NCI-H446 (cell line): ENCODE results near the gene IGLL5.
"Not testable (repeated sequence)": the region's sequence is repeated elsewhere in the genome, so short reads cannot be mapped to it uniquely, and the experiment has no call there.

Experiments used
- DNase-seq, 2 experiments: peaks; one replicate each; lab custom pipeline; 2025; lab: John Stamatoyannopoulos, UW

IGLL5 gene

DNA sequence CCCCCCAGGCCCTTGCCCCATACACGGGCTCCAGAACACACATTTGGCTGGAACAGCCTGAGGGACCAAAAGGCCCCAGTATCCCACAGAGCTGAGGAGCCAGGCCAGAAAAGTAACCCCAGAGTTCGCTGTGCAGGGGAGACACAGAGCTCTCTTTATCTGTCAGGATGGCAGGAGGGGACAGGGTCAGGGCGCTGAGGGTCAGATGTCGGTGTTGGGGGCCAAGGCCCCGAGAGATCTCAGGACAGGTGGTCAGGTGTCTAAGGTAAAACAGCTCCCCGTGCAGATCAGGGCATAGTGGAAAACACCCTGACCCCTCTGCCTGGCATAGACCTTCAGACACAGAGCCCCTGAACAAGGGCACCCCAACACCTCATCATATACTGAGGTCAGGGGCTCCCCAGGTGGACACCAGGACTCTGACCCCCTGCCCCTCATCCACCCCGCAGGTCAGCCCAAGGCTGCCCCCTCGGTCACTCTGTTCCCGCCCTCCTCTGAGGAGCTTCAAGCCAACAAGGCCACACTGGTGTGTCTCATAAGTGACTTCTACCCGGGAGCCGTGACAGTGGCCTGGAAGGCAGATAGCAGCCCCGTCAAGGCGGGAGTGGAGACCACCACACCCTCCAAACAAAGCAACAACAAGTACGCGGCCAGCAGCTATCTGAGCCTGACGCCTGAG, 13.1 kb downstream of the IGLL5 start:
- not testable (repeated sequence) for DNase-seq

DNA sequence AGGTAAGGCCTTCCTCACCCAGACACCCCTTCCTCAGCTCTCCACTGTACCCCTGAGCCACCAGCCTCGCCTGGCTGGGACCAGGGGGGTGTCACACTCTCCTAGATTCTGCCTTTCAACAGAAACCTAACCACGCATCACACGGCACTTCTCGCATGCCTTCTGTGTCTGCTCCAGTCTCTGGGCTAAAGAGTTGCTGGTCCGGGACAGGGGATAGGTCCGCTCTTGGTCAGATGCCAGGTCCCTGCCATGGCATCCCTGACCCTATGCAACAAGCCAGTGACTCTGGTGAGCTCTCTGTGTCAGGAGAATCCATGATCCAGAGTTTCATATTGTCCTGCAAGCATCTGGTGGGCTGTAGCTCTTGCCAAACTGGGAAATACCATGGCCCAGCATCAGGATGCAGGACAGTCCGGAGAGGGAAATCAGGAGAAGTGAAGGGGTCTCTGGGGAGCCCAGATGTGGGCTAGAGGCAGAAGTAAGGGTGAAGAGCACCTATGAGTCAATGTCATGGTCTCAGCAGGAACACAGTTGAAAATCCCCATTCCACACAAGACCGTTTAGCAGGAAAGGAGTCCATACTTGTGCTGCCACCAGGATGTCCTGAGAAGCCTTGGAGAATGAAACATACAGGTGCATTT, 14.1 kb downstream of the IGLL5 start:
- no peak for DNase-seq

DNA sequence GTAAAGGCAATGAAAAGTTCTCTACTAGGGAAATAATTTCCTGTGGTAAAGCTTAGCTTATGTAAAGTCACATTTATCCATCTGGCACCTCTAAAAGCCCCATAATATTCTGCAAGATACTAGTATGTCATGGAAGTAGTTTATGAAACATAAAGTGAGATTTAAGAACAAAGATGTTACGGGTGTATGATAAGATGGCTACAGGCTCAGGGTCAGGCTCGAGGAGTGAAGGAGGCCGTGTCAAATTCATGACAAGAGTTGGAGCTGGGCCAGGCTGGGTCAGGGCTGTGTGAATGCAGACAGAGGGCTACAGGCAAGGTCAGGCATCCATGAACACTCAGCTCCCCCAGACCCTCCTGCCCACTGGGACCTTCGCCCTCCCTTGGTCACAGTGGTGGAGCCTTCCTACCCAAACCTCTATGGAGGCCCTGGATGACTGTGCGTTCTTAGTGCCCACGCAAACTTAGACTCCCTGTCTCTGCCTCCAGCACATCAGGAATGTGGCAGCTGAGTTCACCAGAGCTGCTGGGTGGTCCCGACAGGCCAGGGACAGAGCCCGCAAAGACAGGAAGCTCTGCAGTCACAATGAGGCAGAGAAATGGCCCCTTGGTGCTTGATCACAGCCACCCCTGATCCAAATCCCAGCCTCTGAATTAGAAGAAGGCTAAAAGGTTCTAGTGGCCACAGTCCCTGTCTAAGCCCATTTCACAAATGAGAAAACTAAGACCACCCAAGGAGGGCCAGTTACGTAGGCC, 14.8 kb downstream of the IGLL5 start:
- DNase-seq = no peak

DNA sequence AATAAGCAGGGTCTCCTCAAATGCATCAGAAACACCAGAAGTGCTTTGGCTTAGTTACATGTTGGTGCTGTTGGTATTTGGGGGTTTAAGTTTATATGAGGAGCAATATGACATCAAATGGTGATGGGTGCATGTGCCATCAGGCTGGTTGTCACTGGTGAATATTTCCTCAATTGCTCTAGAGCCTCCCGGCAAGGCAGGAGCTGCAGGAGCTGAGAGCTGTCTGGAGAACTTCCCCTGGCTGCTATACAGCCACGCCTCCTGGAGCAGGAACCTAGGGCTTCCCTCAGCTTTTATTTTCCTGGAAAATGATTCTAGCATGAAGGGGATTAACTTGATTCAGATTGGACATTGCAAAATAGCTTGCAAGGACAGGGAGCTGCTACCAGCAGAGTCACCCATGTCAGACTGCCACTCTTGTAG, 15.8 kb downstream of the IGLL5 start:
- no peak for DNase-seq

DNA sequence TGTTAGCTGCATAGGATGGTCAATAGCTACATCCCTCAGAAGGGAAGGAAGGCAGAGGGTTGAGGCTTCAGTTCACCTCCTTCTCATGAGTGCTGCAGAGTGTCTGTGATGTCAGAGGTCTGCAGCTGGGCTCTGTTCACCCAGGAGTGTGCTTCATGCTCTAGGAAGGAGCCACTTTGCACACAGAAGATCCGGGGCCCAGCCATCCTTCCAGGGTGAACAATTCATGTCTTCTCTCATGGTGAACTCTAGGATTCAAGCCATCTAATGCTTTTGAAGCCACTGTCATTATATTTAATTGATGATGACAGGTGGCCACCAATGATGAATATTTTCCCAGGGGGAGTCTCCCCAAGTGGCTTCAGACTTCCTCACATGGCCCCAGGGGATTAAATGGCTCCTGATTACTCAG, 16.2 kb downstream of the IGLL5 start:
- DNase-seq = not testable (repeated sequence)

DNA sequence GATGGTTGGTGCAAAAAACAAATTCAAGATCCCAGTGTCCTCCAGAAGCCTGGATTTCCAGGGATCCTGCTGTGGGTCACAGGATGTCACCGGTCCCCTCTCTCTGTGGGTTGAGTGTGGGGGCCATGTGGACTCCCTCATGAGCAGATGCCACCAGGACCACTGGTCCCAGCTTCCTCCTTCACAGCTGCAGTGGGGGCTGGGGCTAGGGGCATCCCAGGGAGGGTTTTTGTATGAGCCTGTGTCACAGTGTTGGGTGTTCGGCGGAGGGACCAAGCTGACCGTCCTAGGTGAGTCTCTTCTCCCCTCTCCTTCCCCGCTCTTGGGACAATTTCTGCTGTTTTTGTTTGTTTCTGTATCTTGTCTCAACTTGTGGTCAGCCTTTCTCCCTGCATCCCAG, 17.1 kb downstream of the IGLL5 start:
- DNase-seq = not testable (repeated sequence)

DNA sequence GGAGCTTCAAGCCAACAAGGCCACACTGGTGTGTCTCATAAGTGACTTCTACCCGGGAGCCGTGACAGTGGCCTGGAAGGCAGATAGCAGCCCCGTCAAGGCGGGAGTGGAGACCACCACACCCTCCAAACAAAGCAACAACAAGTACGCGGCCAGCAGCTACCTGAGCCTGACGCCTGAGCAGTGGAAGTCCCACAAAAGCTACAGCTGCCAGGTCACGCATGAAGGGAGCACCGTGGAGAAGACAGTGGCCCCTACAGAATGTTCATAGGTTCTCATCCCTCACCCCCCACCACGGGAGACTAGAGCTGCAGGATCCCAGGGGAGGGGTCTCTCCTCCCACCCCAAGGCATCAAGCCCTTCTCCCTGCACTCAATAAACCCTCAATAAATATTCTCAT, 18.8 kb downstream of the IGLL5 start:
- not testable (repeated sequence) for DNase-seq

DNA sequence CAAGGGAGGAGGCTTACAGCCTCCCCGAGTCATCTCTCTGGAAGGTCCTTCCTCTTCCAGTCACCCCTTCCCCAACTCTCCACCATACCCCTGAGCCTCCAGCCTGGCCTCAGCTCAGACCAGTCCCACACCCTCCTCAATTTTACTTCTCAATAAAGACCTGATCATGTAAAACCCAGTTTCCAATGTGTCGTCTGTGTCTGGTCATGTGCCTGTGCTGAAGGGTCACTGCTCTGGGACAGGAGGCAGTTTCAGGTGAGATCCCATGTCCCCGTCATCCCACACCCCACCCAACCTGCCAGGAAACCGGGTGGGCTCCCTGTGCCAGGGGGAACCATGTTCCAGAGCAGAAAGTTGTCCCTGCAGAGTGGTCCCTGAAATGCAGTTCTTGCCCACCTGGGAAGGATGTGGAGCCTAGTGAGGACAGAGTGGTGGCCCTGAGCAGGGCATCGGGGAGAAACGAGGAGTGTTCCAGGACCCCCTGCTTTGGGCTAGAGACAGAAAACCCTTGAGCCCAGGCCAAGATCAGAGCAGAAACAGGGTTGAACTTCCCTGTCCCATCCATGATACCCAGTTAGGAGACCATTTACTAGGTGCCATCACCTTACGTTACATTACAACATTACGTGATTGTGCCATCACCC, 19.4 kb downstream of the IGLL5 start:
- DNase-seq = no peak

DNA sequence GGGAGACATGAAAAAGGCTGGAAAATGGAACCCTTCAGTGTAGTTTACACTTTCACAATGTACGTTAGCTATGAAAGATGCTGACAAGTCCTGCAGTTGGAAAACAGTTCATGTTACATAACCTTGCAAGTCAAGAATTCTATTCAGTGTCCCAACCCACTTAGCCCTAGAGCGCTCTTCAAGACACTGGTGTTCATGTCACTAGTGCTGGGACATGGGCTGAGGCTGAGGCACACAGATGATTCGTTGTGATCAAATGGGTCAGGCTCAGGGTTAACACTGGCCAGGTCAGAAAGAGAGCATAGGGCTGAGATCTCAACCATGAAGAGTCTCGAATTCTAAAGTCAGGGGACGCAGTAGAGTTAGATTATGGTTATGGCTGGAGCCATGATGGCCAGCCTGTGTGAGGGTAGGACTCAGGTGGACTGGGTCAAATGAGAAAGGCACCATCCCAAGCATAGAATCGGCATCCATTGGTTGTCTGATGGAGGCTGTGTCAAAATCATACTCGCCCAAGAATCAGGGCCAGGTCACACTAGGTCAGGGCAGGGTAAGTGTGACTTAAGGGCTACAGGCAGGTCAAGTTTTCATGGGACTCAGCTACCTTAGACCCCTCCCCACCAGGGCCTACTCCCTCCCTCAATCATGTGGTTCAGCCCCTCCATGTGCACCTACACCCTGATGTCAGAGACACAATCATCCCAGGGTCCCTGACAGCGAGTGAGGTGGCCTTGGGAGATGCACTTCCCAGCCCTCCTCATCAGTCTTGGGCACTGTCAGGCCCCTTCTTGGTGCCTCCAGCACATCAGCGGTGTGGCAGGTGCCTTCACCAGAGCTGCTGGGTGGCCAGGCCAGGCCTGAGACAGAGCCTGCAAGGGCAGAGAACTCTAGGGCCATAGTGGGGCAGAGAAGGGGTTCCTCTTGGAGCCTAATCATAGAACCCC, 20.2 kb downstream of the IGLL5 start:
- DNase-seq = no peak

DNA sequence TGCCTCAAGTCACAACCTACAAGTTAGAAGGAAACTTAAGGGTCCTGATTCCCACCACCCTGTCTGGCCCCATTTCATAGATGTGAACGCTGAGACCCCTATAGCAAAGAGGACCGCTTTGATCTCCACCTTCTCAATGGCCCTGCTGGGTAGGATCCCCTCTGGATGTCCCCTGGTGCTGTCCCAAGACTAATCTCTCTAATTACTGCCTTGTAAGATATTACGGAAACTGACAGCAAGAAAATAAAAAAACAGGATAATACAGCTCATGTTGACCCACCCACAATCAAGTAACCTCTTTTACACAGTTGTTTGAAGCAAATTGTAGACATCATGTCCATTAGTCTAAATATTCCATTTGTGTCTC, 20.9 kb downstream of the IGLL5 start:
- DNase-seq = no peak

DNA sequence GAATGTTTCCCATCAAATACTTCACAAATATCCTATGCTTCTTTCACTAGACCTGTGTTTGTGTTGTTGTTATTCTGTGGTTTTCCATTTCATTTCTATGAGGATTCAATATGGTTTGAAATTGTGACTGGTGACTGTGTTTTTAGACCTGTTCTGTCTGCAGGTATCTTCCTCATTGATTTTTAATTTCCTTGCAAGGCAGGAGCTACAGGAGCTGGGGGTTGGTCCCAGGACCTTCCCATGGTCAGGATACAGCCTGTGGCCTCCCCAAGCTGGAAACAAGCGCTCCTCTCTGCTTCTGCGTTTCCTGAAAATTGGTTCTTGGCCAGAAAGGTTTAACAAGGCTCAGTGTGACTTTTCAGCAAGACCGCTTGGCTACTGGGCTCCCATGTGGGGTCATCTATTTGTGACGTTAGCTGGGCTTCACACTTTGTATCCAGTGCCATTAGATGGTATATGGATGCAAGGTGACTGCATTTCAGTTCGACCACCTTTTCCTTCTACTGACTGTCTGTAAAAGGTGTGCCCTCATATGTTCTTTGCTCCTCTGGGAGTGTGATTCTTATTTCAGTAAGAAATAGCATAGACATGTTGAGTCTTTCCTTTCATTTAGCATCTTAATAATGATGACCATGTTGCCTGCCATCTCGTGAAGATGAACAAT, 21.5 kb downstream of the IGLL5 start:
- DNase-seq = no peak

DNA sequence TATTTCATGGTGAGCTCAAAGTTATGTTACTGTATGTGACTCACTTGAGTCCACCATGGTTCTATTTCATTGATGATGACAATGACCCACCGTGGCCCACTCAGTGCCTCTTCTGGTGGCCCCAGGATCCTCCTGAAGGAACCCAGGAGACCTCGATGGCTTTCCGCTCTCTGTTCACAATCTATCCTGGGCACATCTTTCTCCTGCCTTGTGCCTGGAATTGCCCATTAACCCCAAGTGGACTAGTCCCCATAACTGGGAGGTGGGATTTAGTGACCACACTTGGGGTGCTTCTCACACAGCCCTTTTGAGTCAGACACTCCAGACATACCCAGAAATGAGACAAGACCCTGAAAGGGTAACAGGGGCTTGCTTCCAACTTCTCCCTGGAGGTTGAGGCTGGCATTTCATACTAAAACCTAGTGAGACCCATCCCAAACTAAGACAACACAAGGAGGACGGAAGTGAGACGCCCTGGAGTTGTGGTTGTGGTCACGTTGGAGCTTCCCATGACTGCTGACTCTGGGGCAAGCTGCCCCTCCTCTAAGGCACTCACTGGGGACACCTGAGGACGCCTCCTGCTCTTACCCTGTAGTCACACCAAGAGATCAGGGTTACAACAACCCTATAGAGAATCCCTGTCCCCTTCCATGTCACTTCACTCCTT, 22.1 kb downstream of the IGLL5 start:
- DNase-seq = no peak

DNA sequence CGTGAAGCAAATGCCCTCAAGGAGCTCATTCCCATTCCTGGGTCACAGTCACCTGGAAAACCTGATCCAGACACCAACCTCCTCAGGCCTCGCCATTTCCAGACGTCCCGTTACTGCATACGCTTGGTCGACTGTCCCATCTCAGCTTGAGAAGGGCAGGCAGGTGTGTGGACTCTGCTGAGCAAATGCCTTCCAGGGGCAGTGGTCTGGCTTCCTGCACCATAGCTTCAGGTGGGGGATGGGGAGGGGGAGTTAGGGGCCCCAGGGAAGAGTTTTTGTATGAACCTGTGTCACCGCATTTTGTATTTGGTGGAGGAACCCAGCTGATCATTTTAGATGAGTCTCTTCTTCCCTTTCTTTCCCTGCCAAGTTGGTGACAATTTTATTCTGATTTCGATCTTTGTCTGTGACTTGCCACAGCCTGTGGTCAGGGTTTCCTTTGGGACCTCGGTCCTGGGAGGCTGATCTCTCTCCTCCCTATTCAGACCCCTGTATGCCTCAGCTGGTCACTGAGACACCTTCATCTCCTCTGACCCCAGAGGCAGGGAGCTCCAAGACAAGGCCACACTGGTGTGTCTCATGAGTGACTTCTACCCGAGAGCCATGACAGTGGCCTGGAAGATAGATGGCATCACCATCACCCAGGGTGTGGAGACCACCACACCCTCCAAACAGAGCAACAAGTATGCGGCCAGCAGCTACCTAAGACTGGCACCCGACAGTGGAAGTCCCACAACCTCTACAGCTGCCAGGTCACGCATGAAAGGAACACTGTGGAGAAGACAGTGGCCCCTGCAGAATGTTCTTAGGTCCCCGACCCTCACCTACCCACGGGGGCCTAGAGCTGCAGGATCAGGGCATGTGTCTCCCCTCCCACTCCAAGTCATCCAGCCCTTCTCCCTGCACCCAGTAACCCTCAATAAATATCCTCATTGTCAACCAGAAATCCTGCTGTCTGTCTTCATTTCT, 22.9 kb downstream of the IGLL5 start:
- DNase-seq = no peak

DNA sequence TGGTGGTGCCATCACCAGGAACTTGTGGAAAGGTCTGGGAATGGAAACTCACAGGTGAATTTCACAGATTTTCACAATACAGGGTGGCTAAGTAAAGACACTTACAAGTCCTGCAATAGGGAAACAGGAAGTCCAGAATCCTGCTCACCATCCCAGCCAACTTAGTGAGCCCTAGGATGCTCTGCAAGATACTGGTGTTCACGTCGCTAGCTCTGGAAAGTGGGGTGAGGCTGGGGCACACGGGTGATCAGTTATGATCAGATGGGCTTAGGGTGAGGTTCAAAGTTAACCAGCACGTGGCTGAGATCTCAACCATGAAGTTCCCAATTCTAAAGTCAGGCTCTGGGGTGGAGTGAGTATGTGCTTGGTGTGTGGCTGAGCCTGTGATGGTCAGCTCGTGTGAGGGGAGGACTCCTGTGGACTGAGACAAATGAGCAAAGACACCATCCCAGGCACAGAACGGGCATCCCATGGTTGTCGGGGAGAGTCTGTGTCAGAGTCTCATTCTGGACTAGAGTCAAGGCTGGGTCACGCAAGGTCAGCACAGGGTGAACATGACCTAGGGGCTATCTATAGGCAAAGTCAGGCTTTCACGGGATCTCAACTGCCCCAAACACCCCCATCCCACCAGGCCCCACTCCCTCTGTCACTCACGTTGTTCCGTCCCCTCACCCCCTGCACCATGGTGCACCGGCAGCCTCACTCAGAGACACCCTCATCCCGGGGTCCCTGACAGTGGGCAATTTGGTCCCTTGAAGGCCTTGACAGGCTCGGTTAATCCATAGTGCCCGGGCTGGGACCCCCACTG, 23.9 kb downstream of the IGLL5 start:
- no peak for DNase-seq

DNA sequence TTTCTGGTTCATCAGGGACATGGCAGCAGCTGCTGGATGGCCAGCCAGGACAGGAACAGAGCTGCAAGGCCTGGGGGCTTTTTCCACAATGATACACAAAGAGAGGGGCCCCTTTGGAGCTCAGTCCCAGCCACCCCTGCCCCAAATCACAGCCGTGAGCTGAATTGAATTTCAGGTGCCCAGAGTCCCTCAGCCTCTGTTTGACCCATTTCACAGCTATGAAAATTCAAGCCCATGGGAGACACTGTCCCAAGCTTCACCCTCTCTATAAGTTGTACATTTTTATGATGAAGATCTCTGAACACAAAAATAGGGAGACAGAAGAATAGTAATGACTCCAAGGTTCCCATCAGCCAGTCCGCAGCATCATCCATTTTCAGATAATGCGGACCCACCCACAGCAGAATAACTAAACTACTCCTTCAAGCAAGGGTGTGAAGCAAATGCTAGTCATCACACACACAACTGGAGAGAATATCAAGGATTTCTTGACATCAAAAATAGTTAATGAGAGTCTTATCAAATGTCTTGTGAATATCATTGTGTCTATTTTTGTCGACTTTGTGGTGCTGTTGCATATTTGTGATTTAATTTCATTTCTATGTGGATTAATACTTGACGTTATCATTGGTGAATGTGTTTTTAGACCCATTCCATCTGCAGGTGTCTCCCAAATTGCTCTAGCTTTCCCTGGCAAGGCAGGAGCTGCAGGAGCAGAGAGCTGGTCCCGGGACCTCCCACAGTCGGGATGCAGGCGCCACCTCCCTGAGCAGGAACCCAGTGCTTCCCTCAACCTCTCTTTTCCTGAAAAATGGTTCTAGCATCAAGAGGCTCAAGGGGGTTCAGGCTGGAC, 24.7 kb downstream of the IGLL5 start:
- DNase-seq = no peak

DNA sequence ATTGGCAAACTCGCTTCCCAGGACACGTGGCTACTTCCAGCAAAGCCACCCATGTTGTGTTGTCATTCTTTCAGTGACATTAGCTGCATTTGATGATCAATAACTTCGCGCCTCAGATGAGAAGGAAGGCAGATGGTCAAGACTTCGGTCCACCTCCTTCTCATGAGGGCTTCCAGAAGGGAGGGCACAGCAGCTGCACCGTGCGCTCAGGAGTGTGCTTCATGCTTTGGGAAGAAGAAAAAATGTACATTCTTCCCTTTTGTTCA, 25.3 kb downstream of the IGLL5 start:
- no peak for DNase-seq

DNA sequence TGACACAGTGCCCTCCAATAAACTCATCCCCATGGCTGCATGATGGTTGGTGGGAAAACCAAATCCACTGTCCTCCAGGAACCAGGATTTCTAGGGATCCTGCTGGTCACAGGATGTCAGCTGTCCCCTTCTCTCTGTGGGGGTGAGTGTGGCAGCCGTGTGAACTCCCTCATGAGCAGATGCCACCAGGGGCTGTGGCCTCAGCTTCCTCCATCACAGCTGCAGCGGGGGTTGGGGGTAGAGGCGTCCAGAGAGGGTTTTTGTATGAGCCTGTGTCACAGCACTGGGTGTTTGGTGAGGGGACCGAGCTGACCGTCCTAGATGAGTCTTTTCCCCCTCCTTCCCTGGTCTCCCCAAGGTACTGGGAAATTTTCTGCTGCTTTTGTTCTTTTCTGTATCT, 26.4 kb downstream of the IGLL5 start:
- no peak for DNase-seq
